ENCODE data around the gene FUT2. TPM values are rescaled to one million over a fixed set of nuclear protein-coding genes. Genes with fewer than 3 reads are reported as not detected.
A peak's percentile ranks its signal among the peaks of the same experiment; 100 is the strongest.

FUT2 gene
- polyA plus RNA-seq, 4 donors = 64.8 to 201 (median 117) TPM

DNA sequence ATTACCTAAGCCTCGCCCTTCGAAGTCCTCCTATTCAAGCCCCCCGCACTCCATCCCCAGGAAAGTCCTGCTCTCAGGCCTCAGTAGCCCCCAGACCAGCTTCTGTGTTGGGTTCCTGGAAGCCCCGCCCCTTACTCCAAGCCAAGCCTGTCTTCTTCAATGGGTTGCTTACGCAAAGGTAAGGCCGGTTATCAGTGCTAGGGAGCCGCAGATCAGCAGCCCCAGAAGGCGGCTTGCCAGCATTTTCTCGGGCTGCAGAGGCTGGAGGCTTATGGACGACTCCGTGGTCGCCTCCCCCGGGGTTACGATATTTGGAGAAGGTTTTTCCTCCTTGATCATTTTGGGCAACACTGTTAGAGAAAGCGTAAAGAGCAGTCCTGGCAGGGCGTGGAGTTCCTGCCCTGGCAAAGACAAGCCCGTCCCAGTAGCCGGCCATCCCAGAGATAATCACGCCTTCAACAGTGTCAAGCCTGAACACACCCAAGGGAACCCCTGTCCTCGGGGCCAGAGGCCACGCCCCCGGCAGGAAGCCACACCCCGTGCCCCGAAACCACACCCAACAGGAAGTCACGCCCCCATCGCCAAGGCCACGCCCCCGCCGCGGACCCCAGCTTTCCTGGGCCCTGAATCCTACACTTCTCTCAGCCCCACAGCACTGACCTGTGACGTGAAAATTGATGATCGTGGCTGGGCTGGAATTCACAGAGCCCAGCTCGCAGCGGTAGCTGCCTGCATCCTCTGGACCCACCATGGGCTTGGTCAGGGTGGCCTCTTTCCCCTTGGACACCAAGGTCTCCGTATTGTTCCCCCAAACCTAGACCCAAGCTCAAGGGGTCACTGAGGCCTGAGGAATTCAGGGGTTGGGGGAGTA lies 45.6 kb downstream of the FUT2 start:
- peaks cover 0 to 35% (median 2%) of the 10 kb centered on the region in 3 donors for H3K27me3 ChIP-seq (ENCODE audit: control insufficient read depth in 3 of 3, insufficient read depth in 3 of 3, low read length in 3 of 3)
- peaks cover 0 to 22% of the 10 kb centered on the region in 2 donors for H3K9me3 ChIP-seq (ENCODE audit: control insufficient read depth in 2 of 2, insufficient read depth in 1 of 2, low read depth in 1 of 2, low read length in 1 of 2)
- H3K4me3 ChIP-seq (ENCODE audit: low read depth in 1 of 3, low read length in 3 of 3) = no peak overlapping the region
- 18 to 39% (median 29%) methylated on average over 35 of the region's 35 CpGs for WGBS, 3 donors
- DNase-seq (peak; percentile 72 to 73), FAIRE-seq (no peak)
- peaks cover 0 to 39% (median 8%) of the 10 kb centered on the region in 3 donors for H3K4me1 ChIP-seq (ENCODE audit: control insufficient read depth in 3 of 3, insufficient read depth in 2 of 3, low read depth in 1 of 3, low read length in 2 of 3)
- H3K36me3 ChIP-seq (ENCODE audit: control insufficient read depth in 3 of 3, insufficient read depth in 2 of 3, low read depth in 1 of 3, low read length in 3 of 3) = no peaks in the 10 kb centered on the region
- peak overlapping the region in 2 of 3 donors; percentile 46 to 71 for H3K27ac ChIP-seq (ENCODE audit: low read depth in 1 of 3, low read length in 2 of 3)

DNA sequence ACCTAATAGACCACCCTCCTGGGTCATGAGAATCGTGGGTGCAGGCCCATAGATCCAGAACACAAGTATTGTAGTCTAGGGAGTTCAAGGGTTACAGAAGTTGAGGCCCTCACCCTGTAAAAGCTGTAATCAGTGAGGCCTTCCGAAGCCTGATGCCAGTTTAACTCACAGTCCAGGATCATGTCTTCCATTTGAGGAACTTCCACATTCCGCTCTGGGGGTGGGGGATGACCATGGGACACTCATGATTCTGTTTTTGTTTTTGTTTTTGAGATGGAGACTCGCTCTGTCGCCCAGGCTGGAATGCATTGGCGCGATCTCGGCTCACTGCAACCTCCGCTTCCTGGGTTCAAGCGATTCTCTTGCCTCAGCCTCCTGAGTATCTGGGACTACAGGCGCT lies 46.3 kb downstream of the FUT2 start:
- Histone ChIP-seq H3K27ac (ENCODE audit: low read depth in 1 of 3, low read length in 2 of 3) (peak overlapping the region in 1 of 3 donors; percentile 71), H3K9me3 (ENCODE audit: control insufficient read depth in 2 of 2, insufficient read depth in 1 of 2, low read depth in 1 of 2, low read length in 1 of 2) (peaks cover 0 to 25% of the 10 kb centered on the region in 2 donors), H3K4me3 (ENCODE audit: low read depth in 1 of 3, low read length in 3 of 3) (no peak overlapping the region), H3K4me1 (ENCODE audit: control insufficient read depth in 3 of 3, insufficient read depth in 2 of 3, low read depth in 1 of 3, low read length in 2 of 3) (peaks cover 0 to 46% (median 8%) of the 10 kb centered on the region in 3 donors), H3K27me3 (ENCODE audit: control insufficient read depth in 3 of 3, insufficient read depth in 3 of 3, low read length in 3 of 3) (peaks cover 0 to 41% (median 2%) of the 10 kb centered on the region in 3 donors), H3K36me3 (ENCODE audit: control insufficient read depth in 3 of 3, insufficient read depth in 2 of 3, low read depth in 1 of 3, low read length in 3 of 3) (no peaks in the 10 kb centered on the region)
- DNase-seq (no peak), FAIRE-seq (no peak)
- WGBS, 3 donors = 82 to 87% (median 86%) methylated on average over 11 of the region's 11 CpGs

DNA sequence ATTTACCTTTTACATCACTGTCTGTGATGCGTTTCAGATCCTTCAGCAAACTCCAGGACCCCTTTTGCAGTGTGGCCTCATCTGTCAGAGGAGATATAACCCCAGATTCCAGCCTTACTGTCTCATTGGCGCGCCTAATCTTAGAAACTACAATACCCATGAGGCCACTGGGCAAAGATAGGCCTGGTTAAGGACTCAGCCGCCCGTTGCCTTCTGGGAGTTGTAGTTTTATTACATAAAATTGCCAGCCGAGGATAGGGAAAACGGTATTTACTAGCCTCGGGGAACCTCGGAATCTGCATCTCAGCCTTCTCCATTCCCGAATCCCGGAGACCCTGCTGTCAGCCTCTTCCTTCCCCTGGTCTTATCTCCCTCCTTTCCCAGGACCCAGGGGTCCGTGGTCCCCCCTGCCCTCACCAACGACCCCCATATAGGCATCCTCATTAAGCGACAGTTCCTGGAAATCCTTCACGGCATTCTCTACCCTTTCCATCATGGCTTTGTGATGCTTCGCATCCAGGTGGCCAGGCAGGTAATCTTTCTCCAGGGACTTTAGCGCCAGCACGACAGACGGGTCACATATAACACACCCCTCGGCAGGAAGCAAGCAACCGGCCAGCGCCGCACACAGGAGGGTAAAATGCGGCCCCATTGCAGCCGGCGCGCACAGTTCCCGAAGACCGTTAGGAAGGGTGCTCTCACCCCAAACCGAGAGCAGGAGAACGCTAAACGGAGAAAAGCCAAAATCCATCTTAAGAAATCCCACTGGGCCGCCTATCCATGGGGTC lies 49.6 kb downstream of the FUT2 start:
- H3K4me1 ChIP-seq (ENCODE audit: control insufficient read depth in 3 of 3, insufficient read depth in 2 of 3, low read depth in 1 of 3, low read length in 2 of 3) = peaks cover 0 to 32% (median 0%) of the 10 kb centered on the region in 3 donors
- no peak overlapping the region for H3K4me3 ChIP-seq (ENCODE audit: low read depth in 1 of 3, low read length in 3 of 3)
- H3K9me3 ChIP-seq (ENCODE audit: control insufficient read depth in 2 of 2, insufficient read depth in 1 of 2, low read depth in 1 of 2, low read length in 1 of 2) = peaks cover 0 to 21% of the 10 kb centered on the region in 2 donors
- H3K27ac ChIP-seq (ENCODE audit: low read depth in 1 of 3, low read length in 2 of 3) = no peak overlapping the region
- peak; percentile 65 to 72 for DNase-seq
- H3K27me3 ChIP-seq (ENCODE audit: control insufficient read depth in 3 of 3, insufficient read depth in 3 of 3, low read length in 3 of 3) = peaks cover 0 to 30% (median 2%) of the 10 kb centered on the region in 3 donors
- FAIRE-seq = no peak
- H3K36me3 ChIP-seq (ENCODE audit: control insufficient read depth in 3 of 3, insufficient read depth in 2 of 3, low read depth in 1 of 3, low read length in 3 of 3) = peaks cover 0 to 11% (median 5%) of the 10 kb centered on the region in 3 donors
- WGBS, 3 donors = 26 to 32% (median 30%) methylated on average over 33 of the region's 33 CpGs

DNA sequence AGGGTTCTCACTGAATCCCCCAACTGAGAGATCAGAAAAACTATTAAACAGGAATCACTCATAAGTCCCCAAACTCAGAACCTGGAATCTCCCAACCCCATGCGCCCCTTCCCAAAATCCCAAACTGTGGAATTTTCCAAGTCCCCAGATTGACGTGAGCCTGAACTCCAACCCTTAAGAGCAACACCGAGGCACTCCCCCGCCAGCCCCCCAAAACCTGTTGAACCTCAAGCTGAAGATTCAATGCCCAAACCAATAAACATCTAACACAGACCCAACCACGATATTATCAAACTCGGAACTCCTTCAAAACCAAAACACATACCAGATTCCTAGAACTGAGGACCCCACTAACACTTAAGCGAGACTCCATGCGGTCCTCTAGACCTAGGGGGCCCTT lies 50.3 kb downstream of the FUT2 start:
- 75 to 89% (median 80%) methylated on average over 8 of the region's 8 CpGs for WGBS, 3 donors
- peaks cover 0 to 21% of the 10 kb centered on the region in 2 donors for H3K9me3 ChIP-seq (ENCODE audit: control insufficient read depth in 2 of 2, insufficient read depth in 1 of 2, low read depth in 1 of 2, low read length in 1 of 2)

DNA sequence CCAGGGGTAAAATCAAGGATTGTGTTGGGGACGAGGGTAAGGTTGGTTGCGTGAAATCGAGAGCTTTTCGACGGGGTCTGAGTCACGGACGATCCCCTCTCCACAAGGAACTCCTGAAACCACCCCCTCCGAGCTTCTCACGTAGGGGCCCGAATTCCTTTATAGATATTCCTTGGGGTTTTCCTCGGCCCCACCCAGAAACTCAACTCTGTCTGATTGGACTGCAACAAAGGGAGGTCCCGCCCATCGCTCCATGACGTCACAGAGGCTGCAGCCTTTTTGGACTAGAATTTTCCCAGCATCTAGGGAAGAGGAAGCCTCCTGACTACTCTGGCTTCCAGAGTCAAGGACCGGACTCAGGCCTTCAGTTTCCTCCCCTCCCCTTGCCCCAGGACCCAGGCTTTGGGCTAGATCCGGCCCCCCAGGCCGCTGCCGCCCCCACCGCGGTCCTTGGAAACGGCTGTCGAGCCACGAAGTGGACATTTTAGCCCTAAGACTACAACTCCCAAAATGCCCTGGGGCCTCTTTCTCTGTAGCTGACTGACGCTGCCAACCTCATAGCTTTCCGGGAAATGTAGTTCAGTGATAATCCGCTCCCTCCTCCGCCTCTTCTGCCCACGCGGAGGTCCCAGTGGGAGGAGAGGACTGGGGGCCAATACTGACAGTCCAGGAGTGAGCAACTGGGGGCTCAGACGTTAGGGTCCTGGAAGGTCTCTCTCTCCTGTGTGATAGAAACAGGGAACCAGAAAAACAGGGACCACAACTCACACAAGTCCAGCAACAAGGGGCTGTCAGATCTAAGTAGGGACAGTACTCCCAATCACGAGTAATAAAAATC lies 51.2 kb downstream of the FUT2 start, which contains the start of gene IZUMO1:
TSS of gene IZUMO1 (minus strand) at position 172 of the 838 bp plus-strand sequence. CDS start 1,050 bp downstream, outside the sequence.
- FAIRE-seq (no peak), DNase-seq (peak; percentile 52 to 85)
- 9 to 49% (median 22%) methylated on average over 31 of the region's 31 CpGs for WGBS, 3 donors
- Histone ChIP-seq H3K27ac (ENCODE audit: low read depth in 1 of 3, low read length in 2 of 3) (peak within 1 kb of the TSS in 2 of 3 donors; percentile 29 to 88), H3K4me3 (ENCODE audit: low read depth in 1 of 3, low read length in 3 of 3) (peak within 1 kb of the TSS; percentile 10 to 49 (median 16)), H3K27me3 (ENCODE audit: control insufficient read depth in 3 of 3, insufficient read depth in 3 of 3, low read length in 3 of 3) (peaks cover 0 to 34% (median 2%) of the 10 kb centered on the region in 3 donors), H3K4me1 (ENCODE audit: control insufficient read depth in 3 of 3, insufficient read depth in 2 of 3, low read depth in 1 of 3, low read length in 2 of 3) (peaks cover 0 to 18% (median 0%) of the 10 kb centered on the region in 3 donors), H3K9me3 (ENCODE audit: control insufficient read depth in 2 of 2, insufficient read depth in 1 of 2, low read depth in 1 of 2, low read length in 1 of 2) (peaks cover 0 to 17% of the 10 kb centered on the region in 2 donors), H3K36me3 (ENCODE audit: control insufficient read depth in 3 of 3, insufficient read depth in 2 of 3, low read depth in 1 of 3, low read length in 3 of 3) (peaks cover 0 to 19% (median 5%) of the 10 kb centered on the region in 3 donors)

More for the DNA sequence above, 50.3 kb downstream of the FUT2 start:
- peaks cover 0 to 25% (median 0%) of the 10 kb centered on the region in 3 donors for H3K4me1 ChIP-seq (ENCODE audit: control insufficient read depth in 3 of 3, insufficient read depth in 2 of 3, low read depth in 1 of 3, low read length in 2 of 3)
- peaks cover 0 to 18% (median 5%) of the 10 kb centered on the region in 3 donors for H3K36me3 ChIP-seq (ENCODE audit: control insufficient read depth in 3 of 3, insufficient read depth in 2 of 3, low read depth in 1 of 3, low read length in 3 of 3)
- H3K4me3 ChIP-seq (ENCODE audit: low read depth in 1 of 3, low read length in 3 of 3) = no peak overlapping the region
- H3K27ac ChIP-seq (ENCODE audit: low read depth in 1 of 3, low read length in 2 of 3) = peak overlapping the region in 1 of 3 donors; percentile 88
- FAIRE-seq (no peak), DNase-seq (no peak)
- H3K27me3 ChIP-seq (ENCODE audit: control insufficient read depth in 3 of 3, insufficient read depth in 3 of 3, low read length in 3 of 3) = peaks cover 0 to 27% (median 2%) of the 10 kb centered on the region in 3 donors

DNA sequence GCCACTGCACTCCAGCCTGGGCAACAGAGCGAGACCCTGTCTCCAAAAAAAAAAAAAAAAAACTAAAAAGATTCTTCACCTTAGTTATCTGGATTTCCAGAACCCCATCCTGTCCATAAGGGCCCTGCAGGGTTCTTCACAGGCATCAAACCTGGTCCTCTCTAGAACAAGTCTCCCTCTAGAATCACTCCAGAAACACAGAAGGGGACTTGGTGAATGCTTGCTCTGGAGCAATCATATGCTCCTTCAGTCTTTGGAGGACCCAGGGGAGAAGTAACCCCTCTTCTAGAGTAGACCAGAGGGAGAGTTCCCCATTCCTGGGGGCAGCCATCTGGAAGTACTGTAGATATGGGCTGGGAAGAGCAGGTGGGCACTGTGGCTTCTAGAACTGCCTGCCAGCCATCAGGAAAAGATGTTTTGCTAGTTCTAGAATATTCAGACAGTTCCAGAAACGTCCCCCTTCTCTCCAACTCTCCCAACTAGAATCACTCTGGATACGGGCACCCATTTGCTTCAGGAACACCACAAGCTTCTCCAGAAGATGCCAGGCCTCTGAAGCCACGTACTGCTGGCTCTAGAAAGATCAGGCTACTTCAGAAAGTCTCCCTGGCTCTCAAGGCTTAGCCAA lies 53.9 kb downstream of the FUT2 start:
- peaks cover 0 to 37% (median 2%) of the 10 kb centered on the region in 3 donors for H3K4me1 ChIP-seq (ENCODE audit: control insufficient read depth in 3 of 3, insufficient read depth in 2 of 3, low read depth in 1 of 3, low read length in 2 of 3)
- peaks cover 0 to 59% (median 2%) of the 10 kb centered on the region in 3 donors for H3K27me3 ChIP-seq (ENCODE audit: control insufficient read depth in 3 of 3, insufficient read depth in 3 of 3, low read length in 3 of 3)
- no peak for DNase-seq
- H3K36me3 ChIP-seq (ENCODE audit: control insufficient read depth in 3 of 3, insufficient read depth in 2 of 3, low read depth in 1 of 3, low read length in 3 of 3) = peaks cover 0 to 19% (median 5%) of the 10 kb centered on the region in 3 donors
- 70 to 81% (median 73%) methylated on average over 3 to 4 of the region's 4 CpGs for WGBS, 3 donors
- no peak for FAIRE-seq
- no peak overlapping the region for H3K4me3 ChIP-seq (ENCODE audit: low read depth in 1 of 3, low read length in 3 of 3)
- peaks cover 0 to 14% of the 10 kb centered on the region in 2 donors for H3K9me3 ChIP-seq (ENCODE audit: control insufficient read depth in 2 of 2, insufficient read depth in 1 of 2, low read depth in 1 of 2, low read length in 1 of 2)
- no peak overlapping the region for H3K27ac ChIP-seq (ENCODE audit: low read depth in 1 of 3, low read length in 2 of 3)

DNA sequence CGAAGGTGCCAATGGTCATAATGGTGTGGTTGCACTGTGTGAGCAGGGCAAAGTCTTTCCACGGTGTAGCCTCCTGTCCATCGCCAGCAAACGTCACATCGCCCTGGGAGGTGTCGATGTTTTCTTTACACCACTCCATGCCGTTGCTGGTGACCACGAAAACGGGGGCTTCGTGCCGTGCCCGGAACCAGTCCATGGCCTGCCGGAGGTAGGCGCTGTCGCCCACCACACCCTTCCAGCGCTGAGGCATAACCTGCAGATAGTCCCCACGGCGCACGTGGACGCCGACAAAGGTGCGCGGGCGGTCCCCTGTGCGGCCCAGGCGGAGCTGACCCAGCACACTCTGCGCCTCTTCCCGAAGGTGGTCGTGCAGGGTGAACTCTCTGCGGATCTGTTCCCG lies 54.6 kb downstream of the FUT2 start:
- Histone ChIP-seq H3K36me3 (ENCODE audit: control insufficient read depth in 3 of 3, insufficient read depth in 2 of 3, low read depth in 1 of 3, low read length in 3 of 3) (peaks cover 0 to 19% (median 5%) of the 10 kb centered on the region in 3 donors), H3K27ac (ENCODE audit: low read depth in 1 of 3, low read length in 2 of 3) (no peak overlapping the region), H3K4me3 (ENCODE audit: low read depth in 1 of 3, low read length in 3 of 3) (no peak overlapping the region), H3K9me3 (ENCODE audit: control insufficient read depth in 2 of 2, insufficient read depth in 1 of 2, low read depth in 1 of 2, low read length in 1 of 2) (peaks cover 0 to 9% of the 10 kb centered on the region in 2 donors), H3K4me1 (ENCODE audit: control insufficient read depth in 3 of 3, insufficient read depth in 2 of 3, low read depth in 1 of 3, low read length in 2 of 3) (peaks cover 0 to 37% (median 2%) of the 10 kb centered on the region in 3 donors), H3K27me3 (ENCODE audit: control insufficient read depth in 3 of 3, insufficient read depth in 3 of 3, low read length in 3 of 3) (peaks cover 0 to 56% (median 2%) of the 10 kb centered on the region in 3 donors)
- 91 to 98% (median 95%) methylated on average over 26 to 31 of the region's 31 CpGs for WGBS, 3 donors
- FAIRE-seq = no peak
- DNase-seq = no peak

All from small intestine (tissue), 7 donors.